ENCODE measurements around the gene SNAPC4.
"Not testable (repeated sequence)": the region's sequence is repeated elsewhere in the genome, so short reads cannot be mapped to it uniquely, and the experiment has no call there.

SNAPC4 gene

GRCh38 chr9:136358016-136358415, 42.0 kb downstream of the SNAPC4 start:
- DNase-seq (ENCODE audit: low spot score) = no peak

- DNase-seq (ENCODE audit: low spot score) = no peak
These were observed 42.7 kb downstream of the SNAPC4 start for GRCh38 chr9:136357202-136357725.

GRCh38 chr9:136355616-136356557, 44.1 kb downstream of the SNAPC4 start:
- no peak for DNase-seq (ENCODE audit: low spot score)

GRCh38 chr9:136354592-136355085, 45.3 kb downstream of the SNAPC4 start:
- DNase-seq (ENCODE audit: low spot score) = no peak

- no peak for DNase-seq (ENCODE audit: low spot score)
These were observed 46.0 kb downstream of the SNAPC4 start for GRCh38 chr9:136353757-136354488.

- DNase-seq (ENCODE audit: low spot score) = no peak
These were observed 46.9 kb downstream of the SNAPC4 start for GRCh38 chr9:136353088-136353487.

- DNase-seq (ENCODE audit: low spot score) = no peak
These were observed 47.3 kb downstream of the SNAPC4 start for GRCh38 chr9:136352682-136353081.

- DNase-seq (ENCODE audit: low spot score) = not testable (repeated sequence)
These were observed 48.1 kb downstream of the SNAPC4 start for GRCh38 chr9:136351868-136352267.

GRCh38 chr9:136351252-136351800, 48.6 kb downstream of the SNAPC4 start:
- DNase-seq (ENCODE audit: low spot score) = no peak
